Activated naive CD4-positive, alpha-beta T cell treated with anti-CD3 and anti-CD28 coated beads for 36 hours (primary cell): ENCODE data around the gene SUDS3. TPM values are rescaled to one million over a fixed set of nuclear protein-coding genes. Genes with fewer than 3 reads are reported as not detected.
A peak's percentile ranks its signal among the peaks of the same experiment; 100 is the strongest.

ENCODE experiments used
- CTCF ChIA-PET: fragments of 350-600 bp; sonication (Branson Sonifier 250); formaldehyde crosslinking; loops from one replicate; lab custom pipeline; 2021; ENCODE audit warnings: antibody characterized with exemption; lab: Charles Lee
- DNase-seq: peaks from one replicate; pipeline ENCODE4 v3.0.0-alpha.2; 2020
- H3K27ac Mint-ChIP-seq: one replicate; pipeline ENCODE4 v1.8.0; 2021; ENCODE audit warnings: mild to moderate bottlenecking, mixed read lengths
- H3K27me3 Mint-ChIP-seq: one replicate; pipeline ENCODE4 v1.8.0; 2021; ENCODE audit warnings: low read depth, mixed read lengths
- H3K36me3 Mint-ChIP-seq: one replicate; pipeline ENCODE4 v1.8.0; 2021; ENCODE audit warnings: low read depth, mixed read lengths
- H3K4me1 Mint-ChIP-seq: one replicate; pipeline ENCODE4 v1.8.0; 2021; ENCODE audit warnings: low read depth, mixed read lengths
- H3K4me3 Mint-ChIP-seq: one replicate; pipeline ENCODE4 v1.8.0; 2021; ENCODE audit warnings: mild to moderate bottlenecking, moderate library complexity, mixed read lengths
- H3K9me3 Mint-ChIP-seq: one replicate; pipeline ENCODE4 v1.8.0; 2021; ENCODE audit warnings: mixed read lengths
- intact Hi-C: fragments of 100-400 bp; cut with micrococcal nuclease; formaldehyde crosslinking; loops from one replicate; pipeline ENCODE4 v1.15.1; 2023
- total RNA-seq, 2 experiments: library from RNA; stranded (reverse); gene quantifications; one replicate each; pipeline ENCODE4 v1.2.3, GENCODE V29; 2021

SUDS3 gene, protein sequence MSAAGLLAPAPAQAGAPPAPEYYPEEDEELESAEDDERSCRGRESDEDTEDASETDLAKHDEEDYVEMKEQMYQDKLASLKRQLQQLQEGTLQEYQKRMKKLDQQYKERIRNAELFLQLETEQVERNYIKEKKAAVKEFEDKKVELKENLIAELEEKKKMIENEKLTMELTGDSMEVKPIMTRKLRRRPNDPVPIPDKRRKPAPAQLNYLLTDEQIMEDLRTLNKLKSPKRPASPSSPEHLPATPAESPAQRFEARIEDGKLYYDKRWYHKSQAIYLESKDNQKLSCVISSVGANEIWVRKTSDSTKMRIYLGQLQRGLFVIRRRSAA
- 10 to 100 TPM; 17.5 to 18.6 TPM for total RNA-seq

DNA sequence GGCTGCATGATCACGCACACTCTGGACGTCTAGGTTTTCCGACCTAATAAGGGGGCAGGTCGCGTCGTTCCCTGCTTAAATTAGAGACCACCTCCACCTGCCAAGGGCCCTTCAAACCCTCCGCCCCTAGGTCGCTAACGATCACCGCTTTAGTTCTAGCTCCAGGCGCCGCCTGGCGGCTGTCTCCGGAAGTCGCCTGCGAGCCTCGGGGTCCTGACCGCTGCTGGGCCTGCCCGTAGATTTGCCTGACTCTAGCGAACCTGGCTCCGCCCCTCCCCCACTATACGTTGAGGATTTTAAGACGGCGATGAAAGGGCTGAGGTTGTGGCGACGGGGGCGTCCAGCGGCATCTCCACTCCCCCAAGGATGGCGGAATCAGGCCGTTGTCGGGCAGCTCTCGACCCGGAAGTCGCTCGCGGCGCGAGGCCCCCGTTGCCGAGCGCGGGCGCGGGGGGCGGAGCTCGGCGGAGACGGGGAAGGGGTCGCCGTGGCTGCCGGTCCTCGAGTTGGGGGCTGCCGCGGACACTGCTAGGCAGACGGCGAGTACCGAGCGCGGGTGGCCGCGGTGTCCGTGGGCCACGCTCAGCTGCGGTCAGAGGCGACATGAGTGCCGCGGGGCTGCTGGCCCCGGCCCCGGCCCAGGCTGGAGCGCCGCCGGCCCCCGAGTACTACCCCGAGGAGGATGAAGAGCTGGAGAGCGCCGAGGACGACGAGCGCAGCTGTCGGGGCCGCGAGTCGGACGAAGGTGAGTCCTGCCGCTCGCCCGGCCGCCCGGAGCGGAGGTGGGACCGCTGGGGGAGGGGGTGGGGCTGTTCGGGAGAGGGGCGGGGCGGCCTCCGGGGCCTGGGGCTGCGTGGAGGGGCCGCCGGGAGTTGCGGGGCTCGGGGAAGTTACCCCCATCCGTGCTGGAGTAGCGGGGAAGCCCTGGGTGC, at the start of gene SUDS3:
TSS of gene SUDS3 (plus strand) at position 467 of the 932 bp plus-strand sequence. CDS start at position 604, 137 bp downstream.
- peak; percentile 96 for DNase-seq
- Mint-ChIP-seq H3K4me1 (peaks cover 33% of the 10 kb centered on the region), H3K9me3 (no peaks in the 10 kb centered on the region), H3K4me3 (peak within 1 kb of the TSS; percentile 94), H3K27me3 (no peaks in the 10 kb centered on the region), H3K27ac (peak within 1 kb of the TSS; percentile 99), H3K36me3 (peaks cover 4% of the 10 kb centered on the region)
- intact Hi-C loops, result loop anchor here (1.0 to 10.0 kb wide), 8 partner anchors 194 to 1628 kb away; partner anchors contain the start of genes PEBP1, RFC5 and WSB2
- CTCF ChIA-PET, result interaction anchor here (0.6 to 5.0 kb wide), 49 partner anchors 11 to 1291 kb away, joined by 3 to 91 read pairs (median 4); partner anchors contain the start of genes PEBP1, PRKAB1 and RFC5

DNA sequence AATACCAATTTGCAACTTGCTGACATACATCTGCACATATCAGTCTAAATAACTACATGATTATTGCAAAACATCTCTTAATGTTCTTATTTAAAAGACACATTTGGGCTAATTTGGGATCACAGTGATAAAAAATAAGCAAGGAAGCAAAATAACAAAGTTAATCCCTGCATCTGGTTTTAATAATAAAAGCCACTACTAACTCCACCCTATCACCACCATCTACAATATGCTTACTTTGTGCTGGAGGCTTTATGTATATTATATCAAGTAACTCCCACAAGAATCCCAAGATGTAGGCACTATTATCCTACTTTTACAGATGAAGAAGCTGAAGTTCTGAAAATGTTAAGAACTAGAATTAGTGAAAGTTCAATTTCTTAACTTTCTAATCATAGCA, 49.4 kb upstream of the SUDS3 start:
- Mint-ChIP-seq H3K4me3 (no peak overlapping the region), H3K36me3 (peaks cover 7% of the 10 kb centered on the region), H3K4me1 (peaks cover 29% of the 10 kb centered on the region), H3K27ac (no peak overlapping the region), H3K9me3 (no peaks in the 10 kb centered on the region), H3K27me3 (no peaks in the 10 kb centered on the region)
- intact Hi-C loops, result no loop called here
- DNase-seq, result no peak
- CTCF ChIA-PET, result no interaction called here

DNA sequence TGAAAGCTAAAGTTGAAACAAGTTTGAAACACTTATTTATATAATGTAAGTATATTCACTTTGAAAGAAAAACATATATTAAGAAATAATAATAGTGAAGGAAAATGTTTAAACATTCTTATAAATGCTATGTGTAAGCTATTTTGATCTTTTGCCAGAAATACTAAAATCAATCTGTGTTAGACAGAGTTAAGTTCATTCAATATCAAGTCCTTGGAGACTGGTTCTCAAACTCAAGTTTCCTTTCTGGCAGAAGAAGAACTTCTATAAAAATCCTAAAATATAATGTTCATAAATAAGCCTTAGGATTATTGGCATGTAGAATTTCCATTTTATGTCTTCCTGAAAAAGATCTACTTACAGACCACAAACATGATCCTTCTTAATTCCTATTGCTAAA, 49.0 kb upstream of the SUDS3 start:
- Mint-ChIP-seq H3K9me3 (no peaks in the 10 kb centered on the region), H3K4me3 (no peak overlapping the region), H3K36me3 (peaks cover 7% of the 10 kb centered on the region), H3K4me1 (peaks cover 29% of the 10 kb centered on the region), H3K27ac (no peak overlapping the region), H3K27me3 (no peaks in the 10 kb centered on the region)
- intact Hi-C loops, result no loop called here
- CTCF ChIA-PET, result no interaction called here
- DNase-seq, result no peak

DNA sequence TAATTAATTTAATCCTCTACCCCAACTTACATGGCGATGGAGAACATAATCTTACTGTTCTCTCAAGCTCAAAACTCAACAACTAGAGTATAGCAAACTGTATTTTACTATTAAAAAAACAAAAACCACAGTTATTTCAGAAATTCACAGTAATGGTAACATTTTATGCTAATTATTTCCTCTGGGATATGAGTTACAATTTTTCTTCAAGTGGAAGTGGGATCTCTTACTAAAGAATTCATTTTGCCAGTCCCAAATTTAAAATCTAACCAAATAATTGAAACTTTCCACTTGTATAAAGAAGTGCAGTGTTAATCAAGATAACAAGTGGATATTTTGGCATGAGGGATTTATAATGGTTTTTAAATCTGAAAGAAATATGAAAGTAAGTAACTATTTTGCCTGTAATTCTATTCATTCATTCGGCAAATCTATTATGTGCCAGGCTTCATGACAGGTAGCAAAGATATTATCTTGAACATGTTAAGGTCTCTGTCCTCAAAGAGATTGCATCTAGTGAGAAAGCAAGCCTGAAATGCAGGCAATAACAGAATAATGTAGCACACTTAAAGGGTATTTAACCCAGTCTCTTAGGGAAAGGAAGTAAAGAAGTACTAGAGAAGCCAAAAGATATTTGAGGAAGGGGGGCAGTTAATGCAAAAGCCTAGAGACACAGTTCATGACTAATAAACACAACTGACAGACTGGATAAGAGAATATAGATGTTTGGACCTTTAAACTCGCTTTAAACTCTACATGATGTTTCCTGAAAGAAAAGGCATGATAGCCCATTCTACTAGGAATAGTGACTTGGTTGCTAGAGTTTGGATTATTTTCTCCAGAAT, 47.6 kb upstream of the SUDS3 start:
- Mint-ChIP-seq H3K36me3 (peaks cover 10% of the 10 kb centered on the region), H3K9me3 (no peaks in the 10 kb centered on the region), H3K4me1 (peaks cover 39% of the 10 kb centered on the region), H3K27ac (no peak overlapping the region), H3K27me3 (no peaks in the 10 kb centered on the region), H3K4me3 (no peak overlapping the region)
- no peak for DNase-seq
- intact Hi-C loops, result no loop called here
- CTCF ChIA-PET, result interaction anchor here (0.6 kb wide), 1 partner anchor 8 kb away, joined by 3 read pairs; no protein-coding TSS in a partner anchor

DNA sequence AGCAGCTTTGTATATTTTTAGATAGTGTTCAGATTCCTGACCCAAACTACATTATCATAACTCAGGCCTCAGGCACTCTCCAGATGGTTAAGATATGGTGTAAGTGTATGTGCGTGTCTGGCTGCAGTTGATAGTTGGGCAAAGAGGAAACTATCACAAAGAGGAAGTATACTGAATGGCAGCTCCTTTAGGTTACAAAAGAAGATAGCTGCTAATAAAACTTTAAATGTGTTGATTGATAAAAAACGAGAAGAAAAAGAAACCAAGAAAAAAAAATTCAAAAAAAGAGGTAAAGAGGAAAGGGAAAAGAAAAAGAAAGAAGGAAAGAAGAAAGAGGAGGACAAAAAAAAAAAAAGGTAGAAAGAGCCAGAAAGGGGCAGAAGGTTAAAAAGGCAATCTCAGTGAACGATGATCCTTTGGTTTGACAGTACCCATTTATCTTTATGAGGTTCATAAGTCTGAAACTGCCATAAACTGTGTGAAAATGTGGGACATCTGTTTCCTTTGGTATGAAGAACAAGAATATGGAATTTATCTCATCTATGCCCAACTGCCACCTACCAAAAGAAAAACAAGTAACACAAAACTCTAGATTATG, 45.8 kb upstream of the SUDS3 start:
- Mint-ChIP-seq H3K4me3 (no peak overlapping the region), H3K9me3 (no peaks in the 10 kb centered on the region), H3K36me3 (peaks cover 17% of the 10 kb centered on the region), H3K27me3 (no peaks in the 10 kb centered on the region), H3K4me1 (peaks cover 39% of the 10 kb centered on the region), H3K27ac (no peak overlapping the region)
- CTCF ChIA-PET, result no interaction called here
- no peak for DNase-seq
- intact Hi-C loops, result no loop called here

DNA sequence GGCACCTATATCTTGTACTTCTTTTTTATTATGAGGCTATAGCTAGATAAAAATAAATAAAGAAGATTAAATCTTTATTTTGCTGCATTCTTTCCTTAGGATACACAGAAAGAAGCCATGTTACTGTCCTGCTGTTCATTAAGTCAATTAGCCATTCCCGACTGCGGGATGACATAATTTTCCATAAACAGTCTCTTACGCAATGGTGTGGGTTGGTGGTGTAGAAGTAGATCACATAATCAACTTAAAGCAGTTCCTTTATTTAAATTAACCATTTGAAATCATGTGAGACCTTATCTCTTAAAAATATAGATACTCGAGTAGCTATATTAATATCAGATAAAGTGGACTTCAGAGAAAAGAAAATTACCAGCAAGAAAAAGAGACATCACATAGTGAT, 43.8 kb upstream of the SUDS3 start:
- intact Hi-C loops, result no loop called here
- Mint-ChIP-seq H3K27me3 (no peaks in the 10 kb centered on the region), H3K36me3 (peaks cover 20% of the 10 kb centered on the region), H3K9me3 (no peaks in the 10 kb centered on the region), H3K27ac (no peak overlapping the region), H3K4me3 (no peak overlapping the region), H3K4me1 (peaks cover 45% of the 10 kb centered on the region)
- CTCF ChIA-PET, result interaction anchor here (1.4 kb wide), 2 partner anchors 45 to 149 kb away, joined by 4 to 7 read pairs; no protein-coding TSS in a partner anchor
- DNase-seq, result no peak

DNA sequence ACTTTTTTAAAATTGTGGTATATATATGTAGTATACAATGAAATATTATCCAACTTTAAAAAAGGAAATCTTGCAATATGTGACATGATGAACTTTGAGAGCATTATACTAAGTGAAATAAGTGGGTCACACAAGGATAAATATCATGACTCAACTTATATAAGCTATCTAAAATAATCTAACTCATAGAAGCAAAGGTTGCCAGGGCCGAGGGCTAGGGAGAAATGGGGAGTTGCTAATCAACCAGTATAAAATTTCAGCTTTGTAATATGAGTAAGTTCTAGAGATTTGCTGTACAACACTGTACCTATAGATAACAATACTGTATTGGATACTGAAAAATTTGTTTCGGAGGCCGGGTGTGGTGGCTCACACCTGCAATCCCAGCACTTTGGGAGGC, 42.1 kb upstream of the SUDS3 start:
- Mint-ChIP-seq H3K4me3 (no peak overlapping the region), H3K27ac (no peak overlapping the region), H3K4me1 (peaks cover 40% of the 10 kb centered on the region), H3K27me3 (no peaks in the 10 kb centered on the region), H3K36me3 (peaks cover 25% of the 10 kb centered on the region), H3K9me3 (no peaks in the 10 kb centered on the region)
- no peak for DNase-seq
- intact Hi-C loops, result no loop called here
- CTCF ChIA-PET, result interaction anchor here (0.6 to 0.7 kb wide), 2 partner anchors 367 to 475 kb away, joined by 3 read pairs; no protein-coding TSS in a partner anchor

DNA sequence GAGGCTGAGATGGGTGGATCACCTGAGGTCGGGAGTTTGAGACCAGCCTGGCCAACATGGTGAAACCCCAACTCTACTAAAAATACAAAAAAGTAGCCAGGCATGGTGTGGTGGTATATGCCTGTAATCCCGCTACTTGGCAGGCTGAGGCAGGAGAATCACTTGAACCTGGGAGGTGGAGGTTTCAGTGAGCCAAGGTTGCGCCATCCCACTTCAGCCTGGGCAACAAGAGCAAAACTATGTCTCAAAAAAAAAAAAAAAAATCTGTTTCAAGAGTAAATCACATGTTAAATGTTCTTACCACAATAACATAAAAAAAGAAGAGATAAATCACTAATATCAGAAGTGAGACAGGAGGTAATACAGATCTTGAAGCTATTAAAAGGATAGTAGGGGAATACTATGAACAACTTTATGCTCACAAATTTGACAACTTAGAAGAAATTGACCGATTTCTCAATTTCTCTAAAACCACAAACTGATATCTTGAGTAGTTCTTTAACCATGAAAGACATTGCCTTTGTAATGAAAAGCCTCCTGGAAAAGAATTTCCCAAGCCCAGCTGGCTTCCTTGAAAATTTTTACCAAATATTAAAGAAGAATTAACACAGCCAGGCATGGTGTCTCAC, 41.3 kb upstream of the SUDS3 start:
- intact Hi-C loops, result no loop called here
- H3K9me3 Mint-ChIP-seq, result no peaks in the 10 kb centered on the region
- peaks cover 28% of the 10 kb centered on the region for H3K36me3 Mint-ChIP-seq
- H3K27me3 Mint-ChIP-seq, result no peaks in the 10 kb centered on the region
- H3K4me1 Mint-ChIP-seq, result peaks cover 40% of the 10 kb centered on the region
- DNase-seq, result no peak
- no peak overlapping the region for H3K27ac Mint-ChIP-seq
- CTCF ChIA-PET, result interaction anchor here (0.6 to 1.5 kb wide), 3 partner anchors 41 to 475 kb away, joined by 3 read pairs; partner anchors contain the start of gene SUDS3
- H3K4me3 Mint-ChIP-seq, result no peak overlapping the region

DNA sequence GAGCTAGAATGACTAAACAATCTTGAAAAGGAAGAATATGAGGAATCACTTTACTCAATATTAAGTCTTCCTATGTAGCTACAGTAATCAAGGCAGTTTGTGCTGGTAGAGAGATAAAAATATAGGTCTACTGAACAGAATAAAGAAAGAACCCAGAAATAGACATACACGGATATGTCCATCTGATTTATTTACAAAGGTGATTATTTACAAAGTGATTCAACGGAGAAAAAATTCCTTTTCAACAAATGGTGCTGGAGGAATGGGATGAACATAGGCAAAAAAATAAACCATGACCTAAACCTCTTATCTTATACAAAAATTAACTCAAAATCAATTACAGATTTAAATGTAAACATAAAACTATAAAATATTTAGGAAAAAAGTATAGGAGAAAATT, 40.2 kb upstream of the SUDS3 start:
- CTCF ChIA-PET, result interaction anchor here (1.5 kb wide), 1 partner anchor 40 kb away, joined by 3 read pairs; the partner anchor contains the start of gene SUDS3
- Mint-ChIP-seq H3K27me3 (no peaks in the 10 kb centered on the region), H3K9me3 (no peaks in the 10 kb centered on the region), H3K27ac (no peak overlapping the region), H3K36me3 (peaks cover 26% of the 10 kb centered on the region), H3K4me1 (peaks cover 34% of the 10 kb centered on the region), H3K4me3 (no peak overlapping the region)
- DNase-seq, result no peak
- intact Hi-C loops, result no loop called here

DNA sequence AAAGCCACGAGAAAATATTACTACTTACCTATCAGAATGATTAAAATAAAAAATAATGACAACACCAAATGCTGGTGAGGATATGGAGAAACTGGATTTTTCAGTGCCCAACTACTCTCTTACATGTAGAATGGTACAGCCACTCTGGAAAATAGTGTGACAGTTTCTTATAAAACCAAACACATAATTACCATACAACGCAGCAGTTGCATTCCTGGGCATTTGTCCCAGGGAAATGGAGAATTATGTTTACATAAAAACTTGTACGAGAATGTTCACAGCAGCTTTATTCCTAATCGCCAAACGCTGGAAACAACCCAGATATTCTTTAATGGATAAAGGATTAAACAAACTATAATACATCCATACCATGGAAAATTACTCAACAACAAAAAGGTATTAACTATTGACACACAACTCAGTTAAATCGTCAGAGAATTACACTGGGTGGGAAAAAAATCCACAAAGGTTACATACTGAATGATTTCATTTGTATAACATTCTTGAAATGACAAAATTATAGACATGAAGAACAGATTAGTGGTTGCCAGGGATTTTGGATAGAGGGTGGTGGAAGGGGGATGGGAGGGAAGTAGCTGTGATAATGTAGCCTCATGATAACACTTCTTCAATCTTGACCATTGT, 39.0 kb upstream of the SUDS3 start:
- Mint-ChIP-seq H3K9me3 (no peaks in the 10 kb centered on the region), H3K36me3 (peaks cover 26% of the 10 kb centered on the region), H3K27ac (no peak overlapping the region), H3K4me1 (peaks cover 36% of the 10 kb centered on the region), H3K4me3 (no peak overlapping the region), H3K27me3 (no peaks in the 10 kb centered on the region)
- no peak for DNase-seq
- intact Hi-C loops, result no loop called here
- CTCF ChIA-PET, result interaction anchor here (1.4 kb wide), 1 partner anchor 39 kb away, joined by 4 read pairs; the partner anchor contains the start of gene SUDS3
